CD4-positive, alpha-beta T cell treated with Interleukin-17A for 1 hour (primary cell): Measurements from ENCODE around the gene NECAB3.
A peak's percentile ranks its signal among the peaks of the same experiment; 100 is the strongest.
"Not testable (repeated sequence)": the region's sequence is repeated elsewhere in the genome, so short reads cannot be mapped to it uniquely, and the experiment has no call there.

ENCODE experiments used
- DNase-seq: peaks from one replicate; pipeline ENCODE4 v3.0.0-alpha.2; 2020

Gene NECAB3

GRCh38 chr20:33648396-33649004, 25.7 kb downstream of the NECAB3 start:
- no peak for DNase-seq

GRCh38 chr20:33647603-33648395, 26.4 kb downstream of the NECAB3 start:
- peak; percentile 27 for DNase-seq

GRCh38 chr20:33646959-33647602, 27.1 kb downstream of the NECAB3 start:
- DNase-seq, result not testable (repeated sequence)

GRCh38 chr20:33646191-33646590, 28.0 kb downstream of the NECAB3 start:
- no peak for DNase-seq

GRCh38 chr20:33645396-33645795, 28.8 kb downstream of the NECAB3 start:
- no peak for DNase-seq

- DNase-seq, result no peak
These were observed 29.2 kb downstream of the NECAB3 start for GRCh38 chr20:33645072-33645358.

- no peak for DNase-seq
These were observed 29.7 kb downstream of the NECAB3 start for GRCh38 chr20:33644313-33645071.

- no peak for DNase-seq
These were observed 33.9 kb downstream of the NECAB3 start for GRCh38 chr20:33640287-33640686.

GRCh38 chr20:33636776-33637175, 37.5 kb downstream of the NECAB3 start:
- DNase-seq, result no peak

- no peak for DNase-seq
These were observed 38.9 kb downstream of the NECAB3 start for GRCh38 chr20:33635341-33635740.

- not testable (repeated sequence) for DNase-seq
These were observed 42.3 kb downstream of the NECAB3 start for GRCh38 chr20:33631910-33632309.

- no peak for DNase-seq
These were observed 43.7 kb downstream of the NECAB3 start for GRCh38 chr20:33630507-33630906.

GRCh38 chr20:33629979-33630378, 44.2 kb downstream of the NECAB3 start:
- DNase-seq, result no peak

- no peak for DNase-seq
These were observed 44.7 kb downstream of the NECAB3 start for GRCh38 chr20:33629533-33629932.

- no peak for DNase-seq
These were observed 46.5 kb downstream of the NECAB3 start for GRCh38 chr20:33627577-33628216.

GRCh38 chr20:33626190-33626589, 48.0 kb downstream of the NECAB3 start:
- DNase-seq, result no peak

GRCh38 chr20:33624399-33624798, 49.8 kb downstream of the NECAB3 start:
- peak; percentile 43 for DNase-seq

GRCh38 chr20:33622705-33623365, 51.4 kb downstream of the NECAB3 start:
- no peak for DNase-seq

- no peak for DNase-seq
These were observed 52.4 kb downstream of the NECAB3 start for GRCh38 chr20:33621717-33622400.

GRCh38 chr20:33612001-33612400, 62.2 kb downstream of the NECAB3 start:
- DNase-seq, result no peak

GRCh38 chr20:33611106-33611505, 63.1 kb downstream of the NECAB3 start:
- DNase-seq, result no peak

- DNase-seq, result no peak
These were observed 64.7 kb downstream of the NECAB3 start for GRCh38 chr20:33609504-33609903.
